NCI-H2081 treated with DMSO at 0.1 percent for 48 hours (cell line): ENCODE results near the gene PTCD2.

ENCODE experiments used
- DNase-seq: peaks from one replicate; lab custom pipeline; 2025; lab: John Stamatoyannopoulos, UW

The PTCD2 gene

GRCh38 chr5:72417333-72418062 lies 97.3 kb downstream of the PTCD2 start:
- DNase-seq: no peak
